Right atrium auricular region (tissue), 2 donors: ENCODE measurements around the gene RANBP3. TPM values are rescaled to one million over a fixed set of nuclear protein-coding genes. Genes with fewer than 3 reads are reported as not detected.
"Not testable (repeated sequence)": the region's sequence is repeated elsewhere in the genome, so short reads cannot be mapped to it uniquely, and the experiment has no call there.

Source experiments
- DNase-seq: peaks from one replicate; pipeline ENCODE4 v3.0.0-alpha.2; 2019; ENCODE audit warnings: low spot score
- H3K27ac ChIP-seq, 2 donors: fragments of 200-600 bp; sonication (generic); 1 replicate in 1 of 2; 2 replicates in 1 of 2; pipeline ENCODE4 v1.5.1; 2016 to 2019
- H3K27me3 ChIP-seq, 2 donors: fragments of 200-600 bp; sonication (generic); one replicate each; pipeline versions ENCODE4 v1.5.1 to v1.6.0; 2017 to 2019
- H3K36me3 ChIP-seq: fragments of 200-600 bp; sonication (generic); one replicate; pipeline ENCODE4 v1.5.1; 2016
- H3K4me1 ChIP-seq, 2 donors: fragments of 200-600 bp; sonication (generic); one replicate each; pipeline versions ENCODE4 v1.5.1 to v1.6.0; 2017 to 2019
- H3K4me3 ChIP-seq, 2 donors: fragments of 200-600 bp; sonication (generic); 1 replicate in 1 of 2; 2 replicates in 1 of 2; pipeline ENCODE4 v1.5.1; 2017 to 2019; ENCODE audit warnings: mild to moderate bottlenecking in 1 of 2, moderate library complexity in 1 of 2
- H3K9me3 ChIP-seq, 2 donors: fragments of 200-600 bp; sonication (generic); one replicate each; pipeline ENCODE4 v1.5.1; 2019
- CTCF ChIP-seq, 2 donors: fragments of 200-600 bp; sonication (generic); IDR thresholded peaks; one replicate each; pipeline ENCODE4 v1.5.1; 2019; ENCODE audit warnings: antibody characterized with exemption in 2 of 2
- total RNA-seq, 2 donors: library from RNA; depleted of rRNA; stranded (reverse); fragments of >200 nt; gene quantifications; one replicate each; pipeline ENCODE4 v1.1.0, GENCODE V29; 2016

The RANBP3 gene
- total RNA-seq, 2 donors from 2014 or later = 53.6 to 54.7 TPM

- Histone ChIP-seq H3K9me3 (no peaks in the 10 kb centered on the region), H3K4me1 (peaks cover 4 to 90% of the 10 kb centered on the region in 2 donors), H3K36me3 (no peaks in the 10 kb centered on the region), H3K27me3 (no peaks in the 10 kb centered on the region), H3K27ac (peak overlapping the region; percentile 77 to 86), H3K4me3 (no peak overlapping the region)
- TF ChIP-seq CTCF (IDR thresholded peaks at IDR 0.05) = no peak
- no peak for DNase-seq
These were observed 11.7 kb downstream of the RANBP3 start for GRCh38 chr19:5966215-5966614.

- H3K27me3 ChIP-seq = no peaks in the 10 kb centered on the region
- H3K4me3 ChIP-seq = no peak overlapping the region
- peaks cover 4 to 98% of the 10 kb centered on the region in 2 donors for H3K4me1 ChIP-seq
- peak overlapping the region in 1 of 2 donors; percentile 86 for H3K27ac ChIP-seq
- no peaks in the 10 kb centered on the region for H3K36me3 ChIP-seq
- no peak for DNase-seq
- no peaks in the 10 kb centered on the region for H3K9me3 ChIP-seq
- no peak for TF ChIP-seq CTCF (IDR thresholded peaks at IDR 0.05)
These were observed 12.9 kb downstream of the RANBP3 start for GRCh38 chr19:5964816-5965565.

GRCh38 chr19:5963855-5964254 lies 14.1 kb downstream of the RANBP3 start:
- TF ChIP-seq CTCF (IDR thresholded peaks at IDR 0.05) = no peak
- Histone ChIP-seq H3K4me3 (no peak overlapping the region), H3K27me3 (no peaks in the 10 kb centered on the region), H3K36me3 (no peaks in the 10 kb centered on the region), H3K27ac (peak overlapping the region; percentile 26 to 86), H3K4me1 (peaks cover 4 to 98% of the 10 kb centered on the region in 2 donors), H3K9me3 (no peaks in the 10 kb centered on the region)
- no peak for DNase-seq

GRCh38 chr19:5963259-5963658 lies 14.7 kb downstream of the RANBP3 start:
- not testable (repeated sequence) for H3K4me3 ChIP-seq, H3K36me3 ChIP-seq, H3K27me3 ChIP-seq, H3K9me3 ChIP-seq, DNase-seq
- Histone ChIP-seq H3K4me1 (peaks cover 4 to 98% of the 10 kb centered on the region in 2 donors), H3K27ac (peak overlapping the region; percentile 79 to 86)

DNA sequence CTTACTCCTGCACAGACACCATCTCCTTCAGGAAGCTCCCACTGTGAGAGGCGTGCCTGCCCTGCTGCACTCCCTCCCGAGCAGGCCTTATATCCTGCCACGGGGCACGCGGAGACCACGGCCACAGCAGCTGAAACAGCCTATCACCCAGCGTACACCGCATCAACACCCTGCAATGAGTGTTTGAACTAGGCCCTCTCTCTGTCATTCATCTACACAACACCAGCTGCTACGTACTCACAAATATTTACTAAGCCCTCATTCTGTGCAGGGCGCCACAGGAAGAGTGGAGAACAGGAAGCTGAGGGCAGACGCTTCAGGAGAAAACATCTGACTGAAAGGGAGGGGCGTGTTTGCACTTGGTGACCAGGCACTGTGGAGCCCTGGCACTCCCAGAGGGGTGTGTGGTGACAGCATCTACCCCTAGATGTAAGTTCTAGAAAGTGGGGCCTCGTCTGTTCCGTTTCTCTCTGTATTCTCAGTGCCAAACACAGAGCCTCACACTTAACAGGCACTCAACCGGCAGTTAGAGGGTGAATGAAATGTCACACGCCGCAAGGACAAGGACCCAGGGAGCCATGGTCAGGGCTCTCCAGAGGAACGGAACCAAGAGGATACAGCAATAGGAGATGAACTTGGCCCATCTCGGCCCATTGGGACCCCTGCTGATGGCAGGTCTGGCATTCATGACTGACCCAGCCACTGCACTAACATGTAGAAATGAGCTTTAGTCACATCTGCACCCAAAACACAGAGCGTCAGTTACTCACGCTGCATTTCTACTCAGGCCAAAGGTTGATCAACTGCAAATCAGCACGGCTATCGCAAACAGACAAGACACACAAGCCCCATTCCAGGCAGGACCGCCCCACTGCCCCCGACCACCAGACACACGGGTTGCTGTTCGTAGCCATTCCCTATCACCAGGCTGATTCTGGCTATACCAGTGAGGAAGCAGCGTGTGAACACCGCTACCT lies 15.7 kb downstream of the RANBP3 start:
- no peak for DNase-seq
- no peaks in the 10 kb centered on the region for H3K27me3 ChIP-seq
- no peaks in the 10 kb centered on the region for H3K36me3 ChIP-seq
- peak overlapping the region; percentile 79 to 86 for H3K27ac ChIP-seq
- no peak for TF ChIP-seq CTCF (IDR thresholded peaks at IDR 0.05)
- peaks cover 0 to 98% of the 10 kb centered on the region in 2 donors for H3K4me1 ChIP-seq
- no peak overlapping the region for H3K4me3 ChIP-seq
- no peaks in the 10 kb centered on the region for H3K9me3 ChIP-seq

GRCh38 chr19:5961641-5961968 lies 16.3 kb downstream of the RANBP3 start:
- Histone ChIP-seq H3K4me1 (peaks cover 0 to 98% of the 10 kb centered on the region in 2 donors), H3K27ac (peak overlapping the region; percentile 79 to 86)
- not testable (repeated sequence) for H3K36me3 ChIP-seq, H3K4me3 ChIP-seq, DNase-seq, H3K27me3 ChIP-seq, H3K9me3 ChIP-seq
